Measurements from ENCODE around the gene CARS1.
A peak's percentile ranks its signal among the peaks of the same experiment; 100 is the strongest.

The CARS1 gene

GRCh38 chr11:2998073-2998850, 59.0 kb downstream of the CARS1 start:
- H3K4me3 ChIP-seq (ENCODE audit: low read depth, low read length): no peak overlapping the region
- no peak for DNase-seq (ENCODE audit: low read depth)

- H3K4me3 ChIP-seq (ENCODE audit: low read depth, low read length): no peak overlapping the region
These were observed 59.8 kb downstream of the CARS1 start for GRCh38 chr11:2997406-2997805.

GRCh38 chr11:2996976-2997375, 60.2 kb downstream of the CARS1 start:
- no peak for DNase-seq (ENCODE audit: low read depth)
- H3K4me3 ChIP-seq (ENCODE audit: low read depth, low read length): no peak overlapping the region

More at GRCh38 chr11:2997406-2997805, 59.8 kb downstream of the CARS1 start:
- DNase-seq (ENCODE audit: low read depth): no peak

- DNase-seq (ENCODE audit: low read depth): no peak
- H3K4me3 ChIP-seq (ENCODE audit: low read depth, low read length): no peak overlapping the region
These were observed 61.2 kb downstream of the CARS1 start for GRCh38 chr11:2995893-2996554.

GRCh38 chr11:2995031-2995561, 62.1 kb downstream of the CARS1 start:
- H3K4me3 ChIP-seq (ENCODE audit: low read depth, low read length): no peak overlapping the region
- DNase-seq (ENCODE audit: low read depth): no peak

GRCh38 chr11:2994336-2994730, 62.9 kb downstream of the CARS1 start:
- no peak for DNase-seq (ENCODE audit: low read depth)

GRCh38 chr11:2992997-2993325, 64.3 kb downstream of the CARS1 start:
- no peak for DNase-seq (ENCODE audit: low read depth)
- H3K4me3 ChIP-seq (ENCODE audit: low read depth, low read length): peak overlapping the region; percentile 83

More at GRCh38 chr11:2994336-2994730, 62.9 kb downstream of the CARS1 start:
- H3K4me3 ChIP-seq (ENCODE audit: low read depth, low read length): no peak overlapping the region

- peak; percentile 88 for DNase-seq (ENCODE audit: low read depth)
- H3K4me3 ChIP-seq (ENCODE audit: low read depth, low read length): peak within 1 kb of the TSS; percentile 83
These were observed 64.8 kb downstream of the CARS1 start, which contains the start of gene NAP1L4 for GRCh38 chr11:2992234-2992996. TSS of gene NAP1L4 (minus strand) at chr11:2992329. CDS start at chr11:2979220, 13,109 bp downstream.

- DNase-seq (ENCODE audit: low read depth): no peak
- peak overlapping the region; percentile 83 for H3K4me3 ChIP-seq (ENCODE audit: low read depth, low read length)
These were observed 65.6 kb downstream of the CARS1 start for GRCh38 chr11:2991452-2992233.

GRCh38 chr11:2990617-2991451, 66.4 kb downstream of the CARS1 start:
- H3K4me3 ChIP-seq (ENCODE audit: low read depth, low read length): peak overlapping the region; percentile 83
- DNase-seq (ENCODE audit: low read depth): no peak

GRCh38 chr11:2989551-2989950, 67.7 kb downstream of the CARS1 start:
- H3K4me3 ChIP-seq (ENCODE audit: low read depth, low read length): peak overlapping the region; percentile 83
- no peak for DNase-seq (ENCODE audit: low read depth)

- peak overlapping the region; percentile 83 for H3K4me3 ChIP-seq (ENCODE audit: low read depth, low read length)
These were observed 68.2 kb downstream of the CARS1 start for GRCh38 chr11:2989006-2989405.

GRCh38 chr11:2987881-2988861, 69.1 kb downstream of the CARS1 start:
- DNase-seq (ENCODE audit: low read depth): no peak
- H3K4me3 ChIP-seq (ENCODE audit: low read depth, low read length): peak overlapping the region; percentile 1

More at GRCh38 chr11:2989006-2989405, 68.2 kb downstream of the CARS1 start:
- no peak for DNase-seq (ENCODE audit: low read depth)

- no peak overlapping the region for H3K4me3 ChIP-seq (ENCODE audit: low read depth, low read length)
- no peak for DNase-seq (ENCODE audit: low read depth)
These were observed 73.3 kb downstream of the CARS1 start for GRCh38 chr11:2983908-2984307.

GRCh38 chr11:2982214-2982613, 75.0 kb downstream of the CARS1 start:
- DNase-seq (ENCODE audit: low read depth): no peak

GRCh38 chr11:2981130-2981529, 76.1 kb downstream of the CARS1 start:
- no peak for DNase-seq (ENCODE audit: low read depth)
- H3K4me3 ChIP-seq (ENCODE audit: low read depth, low read length): no peak overlapping the region

More at GRCh38 chr11:2982214-2982613, 75.0 kb downstream of the CARS1 start:
- no peak overlapping the region for H3K4me3 ChIP-seq (ENCODE audit: low read depth, low read length)

GRCh38 chr11:2980168-2980840, 76.9 kb downstream of the CARS1 start:
- no peak for DNase-seq (ENCODE audit: low read depth)
- H3K4me3 ChIP-seq (ENCODE audit: low read depth, low read length): no peak overlapping the region
